Right lobe of liver (tissue), 4 donors: ENCODE data around the gene GALNT2.

Experiments
- CTCF ChIP-seq, 4 donors: fragments of 200-600 bp in 3 of 4; fragments of 450-650 bp in 1 of 4; IDR thresholded peaks; one replicate each; pipeline versions ENCODE4 v1.5.1 to v1.8.0; 2016 to 2022; ENCODE audit warnings: antibody characterized with exemption in 4 of 4, mild to moderate bottlenecking in 2 of 4
- POLR2A ChIP-seq: fragments of 450-650 bp; IDR thresholded peaks from one replicate; pipeline ENCODE4 v1.6.1; 2017; ENCODE audit warnings: antibody characterized with exemption, mild to moderate bottlenecking
- donor health status: DM: no; HTN: no; CAD: no.
- donor health status: DM: no; HTN: no; CAD: no.
- donor health status: DM: no; HTN: yes; CAD: no.

GRCh38 chr1:230153641-230154296 lies 86.7 kb downstream of the GALNT2 start:
- TF ChIP-seq POLR2A (no peak), CTCF (IDR thresholded peaks at IDR 0.05) (no peak)
